HG02943 (cell line): ENCODE results near the gene RAB40A.
"Not testable (repeated sequence)": the region's sequence is repeated elsewhere in the genome, so short reads cannot be mapped to it uniquely, and the experiment has no call there.

Experiments
- ATAC-seq: cut with Tn5 transposase; IDR thresholded peaks from one replicate; pipeline ENCODE4 v1.9.1; 2021; ENCODE audit warnings: mild to moderate bottlenecking, low read depth, moderate library complexity; ENCODE audit not compliant: unreplicated experiment

RAB40A gene

DNA sequence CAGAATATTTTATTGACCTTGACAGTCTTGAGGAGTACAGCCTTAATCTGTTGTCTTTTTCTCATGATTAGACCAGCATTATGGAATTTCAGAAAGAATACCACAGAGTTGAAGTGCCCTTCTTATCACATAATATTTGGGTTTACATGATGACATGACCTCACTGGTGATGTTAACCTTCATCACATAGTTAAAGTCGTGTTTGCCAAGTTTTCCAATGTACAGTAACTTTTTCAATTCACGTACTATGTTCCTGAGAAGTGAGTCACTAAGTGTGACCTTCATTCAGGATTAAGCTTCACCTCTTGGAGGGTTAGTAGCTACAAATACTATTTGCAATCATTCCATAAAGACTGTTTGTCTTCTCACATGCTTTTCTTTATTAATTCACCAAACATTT is 52.1 kb downstream of the RAB40A start:
- ATAC-seq, result no peak

DNA sequence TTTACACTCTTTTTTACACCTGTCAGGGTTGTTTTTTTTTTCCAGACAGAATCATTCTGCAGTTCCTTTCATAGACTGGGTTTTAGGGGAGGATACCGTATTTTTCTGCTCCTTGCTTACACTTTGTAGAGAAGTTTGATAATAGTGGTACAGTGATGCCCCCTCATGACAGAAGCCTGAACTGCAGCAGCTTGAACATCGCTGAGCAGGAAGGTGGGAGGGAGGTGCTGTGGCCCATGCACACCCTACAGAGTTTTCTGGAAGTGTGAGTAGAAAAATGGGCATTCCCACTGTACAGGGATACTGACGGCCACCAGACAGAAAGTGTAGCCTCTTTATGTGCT is 54.5 kb downstream of the RAB40A start:
- ATAC-seq, result peak; percentile 90

DNA sequence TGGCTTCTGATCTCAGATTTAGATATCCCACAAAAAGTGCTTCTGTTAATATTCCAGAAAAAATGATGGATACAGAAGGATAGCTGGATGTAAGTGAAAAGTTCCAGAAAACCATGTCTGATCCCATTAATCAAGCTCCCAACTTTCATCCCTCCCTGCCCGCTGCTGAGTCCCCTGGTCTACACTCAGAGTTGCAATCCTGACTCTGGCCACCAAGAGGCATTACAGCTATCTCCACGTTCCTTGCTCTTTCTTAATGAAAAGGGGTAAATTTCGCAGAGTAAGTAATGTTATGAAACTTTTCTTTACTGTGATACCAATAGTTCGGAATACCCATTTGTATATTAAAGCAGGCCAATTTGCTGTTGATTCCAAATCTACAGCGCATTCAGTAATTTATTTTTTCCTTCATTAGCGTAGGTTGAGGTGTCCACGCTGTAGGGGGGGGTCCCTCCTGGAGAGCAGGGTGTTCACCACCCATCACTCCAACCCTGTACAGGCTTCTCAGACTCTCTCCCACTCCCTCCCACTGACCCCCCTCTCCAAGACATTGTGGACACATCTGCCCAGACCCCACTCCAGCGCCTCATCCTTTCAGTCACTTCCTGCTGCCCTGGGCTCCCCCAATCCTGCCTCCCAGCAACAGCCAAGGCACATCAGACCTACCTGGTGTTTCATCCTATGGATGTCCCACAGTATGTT is 55.1 kb downstream of the RAB40A start:
- peak; percentile 77 for ATAC-seq

DNA sequence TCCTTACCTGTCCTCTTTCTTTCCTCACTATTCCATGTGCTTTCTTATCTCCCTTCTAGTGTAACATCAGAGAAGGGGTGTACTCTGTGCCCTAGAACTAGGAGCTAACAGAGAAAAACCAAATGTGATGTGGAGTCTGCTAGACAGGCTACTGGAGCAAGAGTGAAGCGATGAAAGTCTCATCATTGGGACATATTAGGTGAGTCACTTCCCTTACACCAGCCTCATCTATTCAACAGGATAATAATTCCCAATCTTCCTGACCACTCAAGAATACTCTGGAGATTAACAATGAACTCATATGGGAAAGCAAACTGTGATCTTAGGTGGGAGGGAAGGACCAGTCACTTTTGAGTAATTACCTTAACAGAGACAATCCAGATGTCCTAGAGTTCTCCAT is 58.1 kb downstream of the RAB40A start:
- ATAC-seq, result no peak

DNA sequence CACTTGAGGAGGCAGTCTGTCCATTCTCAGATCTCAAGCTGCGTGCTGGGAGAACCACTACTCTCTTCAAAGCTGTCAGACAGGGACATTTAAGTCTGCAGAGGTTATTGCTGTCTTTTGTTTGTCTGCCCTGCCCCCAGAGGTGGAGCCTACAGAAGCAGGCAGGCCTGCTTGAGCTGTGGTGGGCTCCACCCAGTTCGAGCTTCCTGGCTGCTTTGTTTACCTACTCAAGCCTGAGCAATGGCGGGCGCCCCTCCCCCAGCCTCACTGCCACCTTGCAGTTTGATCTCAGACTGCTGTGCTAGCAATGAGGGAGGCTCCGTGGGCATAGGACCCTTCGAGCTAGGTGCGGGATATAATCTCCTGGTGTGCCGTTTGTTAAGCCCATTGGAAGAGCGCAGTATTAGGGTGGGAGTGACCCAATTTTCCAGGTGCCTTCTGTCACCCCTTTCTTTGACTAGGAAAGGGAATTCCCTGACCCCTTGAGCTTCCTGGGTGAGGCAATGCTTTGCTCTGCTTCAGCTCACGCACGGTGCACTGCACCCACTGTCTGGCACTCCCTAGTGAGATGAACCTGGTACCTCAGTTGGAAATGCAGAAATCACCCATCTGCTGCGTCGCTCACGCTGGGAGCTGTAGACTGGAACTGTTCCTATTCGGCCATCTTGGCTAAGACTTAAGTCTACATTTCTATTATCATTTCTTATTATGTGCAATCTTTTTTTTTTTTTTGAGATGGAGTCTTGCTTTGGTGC is 59.1 kb downstream of the RAB40A start:
- not testable (repeated sequence) for ATAC-seq

DNA sequence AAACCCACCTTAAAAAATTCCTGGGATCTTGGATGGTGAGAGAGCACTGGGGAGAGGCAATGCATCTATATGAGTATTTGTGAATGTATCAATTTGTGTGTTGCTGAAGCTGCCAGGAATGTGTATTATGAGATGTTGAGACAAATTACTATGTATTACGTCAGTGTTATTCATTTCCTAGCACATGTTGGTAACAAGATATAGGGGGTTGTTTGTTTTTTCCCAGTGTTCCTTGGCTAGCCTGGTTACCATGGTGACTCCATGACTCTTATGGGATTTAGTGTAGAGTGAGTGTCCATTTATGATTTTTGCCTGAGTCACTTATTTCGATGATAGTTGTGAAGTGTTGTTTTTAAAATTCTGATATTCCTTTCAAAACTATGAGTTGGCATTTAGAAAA is 65.6 kb downstream of the RAB40A start:
- no peak for ATAC-seq
